GM21381 (cell line): ENCODE data around the gene CD38.
A peak's percentile ranks its signal among the peaks of the same experiment; 100 is the strongest.
"Not testable (repeated sequence)": the region's sequence is repeated elsewhere in the genome, so short reads cannot be mapped to it uniquely, and the experiment has no call there.

Source experiments
- ATAC-seq: cut with Tn5 transposase; IDR thresholded peaks from one replicate; pipeline ENCODE4 v1.9.1; 2021; ENCODE audit warnings: mild to moderate bottlenecking, moderate library complexity; ENCODE audit not compliant: unreplicated experiment

CD38 gene

DNA sequence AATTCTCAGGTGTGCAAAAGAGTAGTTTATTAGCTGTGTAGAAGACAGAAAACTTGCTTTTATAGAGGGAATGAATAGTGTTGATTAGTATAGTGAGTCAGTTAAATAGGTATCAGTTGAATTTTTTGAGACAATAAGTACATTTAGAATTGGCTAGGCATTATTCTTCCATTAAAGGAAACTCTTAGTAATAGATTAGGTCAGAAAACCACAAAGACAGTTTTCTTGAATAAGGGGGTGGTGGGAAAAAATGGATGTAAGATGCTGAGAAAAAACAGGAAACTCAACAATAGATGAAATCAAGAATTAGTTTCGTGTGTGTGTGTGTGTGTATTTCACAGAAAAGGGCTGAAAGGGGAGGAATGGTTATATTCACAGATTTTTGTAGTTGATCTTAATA, 16.8 kb downstream of the CD38 start:
- peak; percentile 48 for ATAC-seq

DNA sequence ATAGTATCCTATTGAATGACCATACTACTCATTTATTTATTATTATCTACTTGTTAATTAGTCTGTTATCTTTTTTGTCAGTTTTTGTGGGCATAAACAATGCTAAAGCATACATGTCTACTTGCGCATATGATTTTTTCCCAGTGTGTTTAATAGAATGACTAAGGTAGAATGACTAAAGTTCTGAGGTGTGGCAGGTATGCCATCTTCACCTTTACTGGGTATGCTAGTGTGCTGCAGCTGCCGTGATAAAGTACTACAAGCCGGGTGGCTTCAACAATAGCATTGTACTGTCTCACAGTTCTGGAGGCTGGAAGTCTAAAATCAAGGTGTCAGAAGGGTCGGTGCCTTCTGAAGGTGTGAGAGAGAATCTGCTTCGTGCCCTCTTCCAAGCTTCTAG, 19.2 kb downstream of the CD38 start:
- no peak for ATAC-seq

GRCh38 chr4:15799141-15799540, 21.0 kb downstream of the CD38 start:
- ATAC-seq, result no peak

DNA sequence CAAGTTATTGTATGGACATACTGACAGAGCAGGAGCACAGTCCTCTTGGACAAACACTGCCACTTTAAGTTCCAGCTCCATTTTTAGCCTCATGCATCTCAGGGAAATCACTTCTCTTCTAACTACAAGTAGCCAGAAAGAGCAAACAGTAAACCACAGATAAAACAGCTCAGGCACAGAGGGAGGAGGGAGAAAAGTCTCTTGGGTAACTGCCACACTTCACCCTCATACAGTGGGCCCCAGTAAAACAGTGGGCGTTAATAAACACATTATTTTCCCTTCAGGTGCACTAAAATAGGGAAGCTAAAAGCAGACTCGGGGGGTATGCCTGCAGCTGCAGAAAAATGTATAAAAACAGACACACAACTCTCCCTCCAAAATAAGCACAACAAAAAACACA, 21.6 kb downstream of the CD38 start:
- no peak for ATAC-seq

DNA sequence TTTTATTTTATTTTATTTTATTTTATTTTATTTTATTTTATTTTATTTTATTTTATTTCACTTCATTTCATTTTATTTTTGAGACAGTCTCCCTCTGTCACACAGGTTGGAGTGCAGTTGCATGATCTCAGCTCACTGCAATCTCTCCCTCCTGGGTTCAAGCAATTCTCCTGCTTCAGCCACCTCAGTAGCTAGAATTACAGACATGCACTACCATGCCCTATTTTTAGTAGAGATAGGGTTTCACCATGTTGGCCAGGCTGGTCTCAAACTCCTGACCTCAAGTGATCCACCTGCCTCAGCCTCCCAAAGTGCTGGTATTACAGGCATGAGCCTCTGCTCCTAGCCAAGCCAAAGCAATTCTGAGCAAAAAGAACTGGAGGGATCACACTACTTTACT, 24.4 kb downstream of the CD38 start:
- ATAC-seq, result not testable (repeated sequence)

DNA sequence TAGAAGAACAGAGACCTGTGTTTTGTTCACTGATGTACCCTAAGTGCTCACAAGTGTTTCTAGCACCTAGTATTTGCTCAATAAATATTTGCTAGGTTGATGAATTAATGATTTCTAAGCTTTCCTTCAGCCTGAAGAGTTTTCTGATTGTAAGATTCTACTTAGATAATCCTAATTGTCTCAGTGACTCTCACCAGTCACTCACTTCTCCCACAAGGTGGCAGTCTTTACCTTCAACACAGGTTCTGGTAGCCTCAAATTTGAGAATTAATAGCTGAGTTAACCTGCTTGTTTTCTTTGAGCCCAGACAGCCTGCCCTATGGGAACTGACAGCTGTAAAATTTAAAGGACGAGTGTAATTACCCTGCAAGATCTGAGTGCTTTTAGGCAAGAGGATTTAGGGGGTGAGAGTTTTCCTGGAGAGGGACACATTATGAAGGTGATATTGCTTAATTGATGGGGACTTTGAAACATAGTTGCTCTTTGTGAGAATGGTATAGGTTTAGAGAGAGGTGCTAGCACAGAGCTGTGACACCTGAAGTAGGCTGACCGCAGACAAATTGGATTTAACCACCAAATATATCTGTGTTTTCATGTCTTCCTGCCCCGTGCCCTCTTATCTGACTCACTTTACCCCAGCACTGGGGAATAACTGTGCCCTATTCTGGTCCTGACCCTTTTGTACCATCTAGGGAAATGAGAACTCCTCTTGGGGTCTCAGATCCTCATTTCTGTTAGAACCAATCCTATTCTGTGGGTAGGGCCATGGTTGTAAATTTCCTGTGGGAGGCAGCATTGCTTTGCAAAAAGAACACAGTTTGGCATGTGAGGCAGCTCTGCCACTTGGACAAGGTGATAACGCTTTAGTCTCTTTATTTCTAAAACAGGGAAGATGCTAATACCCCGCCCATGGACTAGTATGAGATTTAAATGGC, 27.7 kb downstream of the CD38 start:
- peak; percentile 31 for ATAC-seq

GRCh38 chr4:15809058-15809457, 30.9 kb downstream of the CD38 start:
- ATAC-seq, result peak; percentile 84

- no peak for ATAC-seq
Observed at GRCh38 chr4:15809466-15809865, 31.3 kb downstream of the CD38 start.

GRCh38 chr4:15811703-15812337, 33.7 kb downstream of the CD38 start:
- ATAC-seq, result no peak

DNA sequence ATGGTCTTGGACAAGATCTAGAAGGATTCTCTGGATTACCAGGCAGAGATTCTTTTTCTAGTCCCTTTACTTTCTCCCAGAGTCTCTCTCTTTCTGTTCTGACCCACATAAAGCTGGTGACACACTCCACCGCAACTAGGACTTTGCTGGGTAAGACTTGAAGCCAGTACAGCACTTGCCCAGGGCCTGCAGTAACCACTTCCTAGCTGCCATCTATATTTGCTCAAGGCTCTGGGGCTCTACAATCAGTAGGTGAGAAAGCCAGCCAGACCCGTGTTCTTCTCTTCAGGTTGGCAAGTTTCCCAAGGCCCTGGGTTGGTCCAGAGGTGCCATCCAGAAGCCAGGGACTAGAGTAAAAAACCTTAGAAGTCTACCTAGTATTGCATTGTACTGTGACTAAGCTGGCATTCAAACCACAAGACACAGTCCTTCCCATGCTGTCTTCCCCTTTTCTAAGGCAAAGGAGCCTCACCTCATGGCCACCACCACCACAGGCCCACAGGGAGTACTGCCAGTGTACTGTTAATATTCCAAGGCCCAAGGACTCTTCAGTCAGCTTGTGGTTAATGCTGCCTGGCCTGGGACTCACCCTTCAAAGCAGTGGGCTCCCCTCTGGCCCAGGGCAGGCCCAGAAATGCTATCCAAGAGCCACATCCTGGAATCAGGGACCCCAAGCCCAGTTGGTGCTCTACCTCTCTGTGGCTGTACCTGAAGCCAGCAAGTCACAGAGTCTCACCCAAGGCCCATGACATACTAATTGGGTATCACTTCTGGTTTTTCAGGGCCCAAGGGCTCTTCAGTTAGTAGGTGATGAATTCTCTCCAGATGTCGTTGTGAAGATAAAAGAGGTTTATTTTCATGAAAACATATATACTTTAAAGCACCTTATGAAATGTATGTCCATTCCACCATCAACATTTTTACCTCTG, 54.7 kb downstream of the CD38 start:
- ATAC-seq, result peak; percentile 63

- ATAC-seq, result no peak
Observed at GRCh38 chr4:15833801-15834200, 55.7 kb downstream of the CD38 start.

DNA sequence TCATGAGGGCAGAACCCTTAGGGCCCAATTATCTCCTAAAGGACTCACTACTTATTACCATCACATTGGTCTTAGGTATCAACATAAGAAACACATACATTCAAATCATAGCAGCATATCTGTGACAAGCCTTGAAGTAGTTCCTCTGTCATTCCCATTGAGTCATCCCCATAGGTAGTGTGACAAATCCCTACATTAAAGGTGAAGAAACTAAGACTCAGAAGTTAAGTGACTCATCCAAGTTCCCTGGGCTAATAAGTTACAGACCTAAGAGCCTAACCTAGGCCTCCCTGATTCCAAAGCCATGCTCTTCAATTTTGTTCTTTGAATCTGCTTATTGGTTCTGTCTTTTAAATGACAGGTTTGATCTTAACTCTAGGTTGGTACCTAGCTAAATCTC, 58.2 kb downstream of the CD38 start:
- ATAC-seq, result no peak

GRCh38 chr4:15837591-15837990, 59.5 kb downstream of the CD38 start:
- ATAC-seq, result no peak

- ATAC-seq, result not testable (repeated sequence)
Observed at GRCh38 chr4:15841194-15841730, 63.1 kb downstream of the CD38 start.

DNA sequence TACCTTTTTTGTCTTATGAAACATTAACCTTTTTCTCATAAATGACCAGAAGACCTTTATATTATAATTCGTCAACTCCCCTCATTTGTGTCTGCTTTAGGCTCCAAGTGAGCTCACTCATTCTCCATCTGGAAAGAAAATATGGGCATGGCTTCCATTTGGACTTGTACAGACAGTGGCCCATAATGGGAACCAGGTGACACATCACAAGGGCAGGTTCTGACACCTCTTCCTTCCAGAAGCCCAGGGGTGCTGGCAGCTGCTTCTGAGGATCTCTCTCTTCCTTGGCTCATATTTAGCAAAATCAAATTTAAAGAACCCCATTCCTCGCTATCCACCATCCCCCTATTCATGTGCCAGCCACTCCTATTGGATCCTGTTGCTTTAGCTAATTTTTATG, 69.6 kb downstream of the CD38 start:
- no peak for ATAC-seq

GRCh38 chr4:15848191-15848842, 70.2 kb downstream of the CD38 start:
- no peak for ATAC-seq

GRCh38 chr4:15851969-15852368, 73.8 kb downstream of the CD38 start:
- no peak for ATAC-seq

GRCh38 chr4:15852524-15852923, 74.4 kb downstream of the CD38 start:
- no peak for ATAC-seq

DNA sequence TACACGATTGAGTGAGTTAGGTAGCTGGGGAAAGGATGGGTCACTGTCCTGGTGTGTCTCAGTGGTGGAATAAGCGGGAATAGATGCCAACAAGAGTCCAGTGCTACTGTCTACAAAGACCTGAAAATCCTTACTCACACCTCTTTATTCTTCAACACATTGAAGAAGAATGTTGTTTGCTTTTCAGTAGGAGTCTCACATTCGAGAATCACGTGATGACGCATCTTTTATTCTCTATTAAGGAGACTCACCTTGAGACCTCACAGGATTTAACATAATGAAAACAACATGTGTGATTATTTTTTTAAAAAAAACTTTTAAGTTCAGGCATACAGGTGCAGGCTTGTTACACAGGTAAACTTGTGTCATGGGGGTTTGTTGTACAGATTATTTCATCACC, 75.2 kb downstream of the CD38 start:
- no peak for ATAC-seq

- ATAC-seq, result no peak
Observed at GRCh38 chr4:15855804-15856475, 77.8 kb downstream of the CD38 start.
